HepG2 (cell line): ENCODE results near the gene ACSBG1. TPM values are rescaled to one million over a fixed set of nuclear protein-coding genes. Genes with fewer than 3 reads are reported as not detected.

ENCODE experiments used
- ATAC-seq: fragments of 200-7000 bp; cut with Tn5 transposase; 3 replicates; pipeline ENCODE4 v1.9.1; 2020; ENCODE audit warnings: mild to moderate bottlenecking, moderate library complexity
- BruUV-seq: library from RNA; stranded (reverse); fragments of 400-500 nt; replicated peaks from 2 replicates; lab custom pipeline; 2021; lab: Mats Ljungman, UMichigan
- CTCF ChIA-PET: fragments of 300-600 bp; formaldehyde crosslinking; extraction: SDS; loops from one replicate; lab custom pipeline; 2021; ENCODE audit warnings: low total read pairs, inconsistent platforms, low intra/inter-chr PET ratio; lab: Yijun Ruan, JAX
- POLR2A ChIA-PET: fragments of 350-600 bp; sonication (Branson Sonifier 250); formaldehyde crosslinking; loops from one replicate; lab custom pipeline; 2020; ENCODE audit warnings: antibody characterized with exemption, inconsistent platforms; lab: Yijun Ruan, JAX
- DNase-seq: peaks from one replicate; pipeline ENCODE4 v3.0.0-alpha.2; 2015; ENCODE audit warnings: low spot score
- FAIRE-seq: peaks from 3 replicates; lab custom pipeline; 2011; peaks lifted over from hg19 to GRCh38; lab: Jason Lieb, UNC
- H2AFZ ChIP-seq: one replicate; pipeline ENCODE4 v1.6.1; 2011; ENCODE audit warnings: low read length, inconsistent platforms
- H3K27ac ChIP-seq: fragments of 300-600 bp; 3 replicates; pipeline ENCODE4 v1.8.0; 2011; ENCODE audit warnings: mixed run types, mild to moderate bottlenecking, mixed read lengths, low read length, inconsistent platforms; ENCODE audit not compliant: insufficient read depth; ENCODE audit errors: extremely low read length
- H3K27me3 ChIP-seq, 2 experiments: fragments of 200-600 bp in 1 of 2; 2 replicates in 1 of 2; 3 replicates in 1 of 2; pipeline versions ENCODE4 v1.6.0 to v1.8.0; 2011; ENCODE audit warnings: low read length in 2 of 2, mild to moderate bottlenecking in 2 of 2, moderate library complexity in 2 of 2, inconsistent platforms in 1 of 2; ENCODE audit not compliant: insufficient read depth in 2 of 2, control insufficient read depth in 1 of 2
- H3K36me3 ChIP-seq, 2 experiments: fragments of 200-600 bp in 1 of 2; replicated peaks in 1 of 2; 2 replicates in 1 of 2; 3 replicates in 1 of 2; pipeline versions ENCODE4 v1.5.1 to v1.8.0; 2011; ENCODE audit warnings: low read length in 2 of 2, inconsistent platforms in 1 of 2; ENCODE audit not compliant: insufficient read depth in 2 of 2, control insufficient read depth in 1 of 2
- H3K4me1 ChIP-seq: 2 replicates; pipeline ENCODE4 v1.5.1; 2012; ENCODE audit warnings: low read length, inconsistent platforms; ENCODE audit not compliant: insufficient read depth
- H3K4me2 ChIP-seq: 2 replicates; pipeline ENCODE4 v1.6.0; 2011; ENCODE audit warnings: low read depth, low read length, inconsistent platforms
- H3K4me3 ChIP-seq, 3 experiments: fragments of 200-600 bp in 1 of 3; sonication (generic), shearing (Covaris generic) in 1 of 3; replicated peaks in 1 of 3; 2 replicates each; pipeline ENCODE4 v1.5.1; 2011 to 2016; ENCODE audit warnings: low read length in 3 of 3, inconsistent platforms in 2 of 3, low read depth in 2 of 3, mild to moderate bottlenecking in 2 of 3, control low read depth in 1 of 3, mixed read lengths in 1 of 3; ENCODE audit not compliant: insufficient read depth in 1 of 3
- H3K79me2 ChIP-seq: one replicate; pipeline ENCODE4 v1.6.1; 2011; ENCODE audit warnings: low read length, inconsistent platforms; ENCODE audit not compliant: insufficient read depth
- H3K9ac ChIP-seq: 2 replicates; pipeline ENCODE4 v1.6.0; 2011; ENCODE audit warnings: mild to moderate bottlenecking, low read depth, low read length, inconsistent platforms; ENCODE audit not compliant: insufficient read depth
- H3K9me3 ChIP-seq: 2 replicates; pipeline ENCODE4 v1.5.1; 2012; ENCODE audit warnings: mild to moderate bottlenecking, low read length
- H4K20me1 ChIP-seq: 2 replicates; pipeline ENCODE4 v1.6.0; 2011; ENCODE audit warnings: inconsistent platforms, mild to moderate bottlenecking, low read length, moderate library complexity; ENCODE audit not compliant: insufficient read depth
- BRF2 ChIP-seq: sonication (generic); formaldehyde crosslinking; IDR thresholded peaks from 2 replicates; pipeline ENCODE4 v1.8.1; 2022; ENCODE audit warnings: mild to moderate bottlenecking, missing genetic modification reagents
- CBX1 ChIP-seq: IDR thresholded peaks from one replicate; pipeline ENCODE4 v1.6.1; 2016; ENCODE audit warnings: antibody characterized with exemption, low read depth
- IRF2 ChIP-seq: IDR thresholded peaks from 2 replicates; pipeline ENCODE4 v1.6.1; 2018; ENCODE audit warnings: missing genetic modification reagents, missing compliant biosample characterization
- MAFF ChIP-seq: IDR thresholded peaks from 2 replicates; pipeline ENCODE4 v1.6.1; 2011; ENCODE audit warnings: low read depth, low read length, improper control_type of control experiment
- SRY ChIP-seq: sonication (generic); formaldehyde crosslinking; IDR thresholded peaks from 2 replicates; pipeline ENCODE4 v1.8.0; 2022; ENCODE audit warnings: mild to moderate bottlenecking, missing genetic modification reagents
- TIGD3 ChIP-seq: sonication (generic); formaldehyde crosslinking; IDR thresholded peaks from 2 replicates; pipeline ENCODE4 v1.5.1; 2020; ENCODE audit warnings: mild to moderate bottlenecking, missing genetic modification reagents, borderline replicate concordance
- ZNF235 ChIP-seq: sonication (generic); formaldehyde crosslinking; IDR thresholded peaks from 2 replicates; pipeline ENCODE4 v1.8.1; 2023; ENCODE audit warnings: mild to moderate bottlenecking, missing genetic modification reagents, borderline replicate concordance
- WGBS: methylation state at CpG from one replicate; pipeline ENCODE4 v1.1.6; 2017; ENCODE audit warnings: low lambda C conversion rate; 5-methylcytosine and 5-hydroxymethylcytosine counted together
- in situ Hi-C: cut with HindIII; loops from 2 replicates; pipeline ENCODE4 v1.10.0; 2017; ENCODE audit warnings: low pct_unique_long_range_greater_than_20kb; ENCODE audit not compliant: extremely low pct_ligation_motif_present
- intact Hi-C: fragments of 100-400 bp; cut with micrococcal nuclease; formaldehyde crosslinking; loops from one replicate; pipeline ENCODE4 v1.10.0; 2022; ENCODE audit not compliant: unreplicated experiment
- polyA plus RNA-seq, 8 experiments: library from polyadenylated mRNA; depleted of rRNA in 3 of 8; stranded (reverse) in 7 of 8; unstranded in 1 of 8; fragments of >200 nt; fragmentation: Illumina TruSeq in 4 of 8; extraction: Trizol in 4 of 8; gene quantifications; 2 replicates each; pipeline versions ENCODE4 v1.2.1 to v1.2.3, GENCODE V29; 2011 to 2016; ENCODE audit warnings: low read depth in 4 of 8, missing spikeins in 1 of 8, mixed read lengths in 1 of 8; ENCODE audit not compliant: insufficient read depth in 1 of 8
- total RNA-seq, 5 experiments: library from RNA; depleted of rRNA; stranded (reverse); fragments of >200 nt; fragmentation: Illumina TruSeq; extraction: Trizol; gene quantifications; 2 replicates each; pipeline ENCODE4 v1.2.3, GENCODE V29; 2016; ENCODE audit warnings: low read depth in 1 of 5

ACSBG1 gene
- total and polyA plus RNA-seq, 2 of the 13 experiments (the other 11 are each of a cell fraction or from before 2014, with no cell fraction given) = 0.35 to 0.81 TPM

- no peak for TF ChIP-seq IRF2 (CRISPR knock-in tag)
- no peak for TF ChIP-seq CBX1
- no peak for TF ChIP-seq SRY (CRISPR knock-in tag)
These were observed 63.3 kb downstream of the ACSBG1 start (continued) for GRCh38 chr15:78170848-78171773.

- FAIRE-seq (no peak), ATAC-seq (no peak), DNase-seq (no peak)
- Histone ChIP-seq H3K27me3 (no peaks in the 10 kb centered on the region), H3K4me2 (no peak overlapping the region), H3K79me2 (no peaks in the 10 kb centered on the region), H3K9ac (no peak overlapping the region), H3K4me1 (no peaks in the 10 kb centered on the region), H2AFZ (no peak overlapping the region), H4K20me1 (no peaks in the 10 kb centered on the region), H3K27ac (no peak overlapping the region), H3K9me3 (no peaks in the 10 kb centered on the region), H3K36me3 (peaks cover 6 to 51% of the 10 kb centered on the region in 2 experiments; a peak in 4 of 5 replicates), H3K4me3 (no peak overlapping the region)
- ChIA-PET CTCF (no interaction called here), POLR2A (no interaction called here)
- 94% methylated on average over 5 of the region's 5 CpGs for WGBS
- no peak for TF ChIP-seq MAFF
- no peak for TF ChIP-seq BRF2 (CRISPR knock-in tag)
- TF ChIP-seq ZNF235 = no peak
- TF ChIP-seq TIGD3 (CRISPR knock-in tag) = no peak
- in situ Hi-C loops (no loop called here), intact Hi-C loops (no loop called here)
- BruUV-seq = no TSS peak
These were observed 65.8 kb downstream of the ACSBG1 start for GRCh38 chr15:78168608-78169007.
